ENCODE data around the gene NELFB.

- TF ChIP-seq CTCF (IDR thresholded peaks at IDR 0.05 in 8 of 11, conservative IDR thresholded peaks at IDR 0.05 in 3 of 11): no peak
- TF ChIP-seq POLR2A (IDR thresholded peaks at IDR 0.05): no peak
- TF ChIP-seq POLR2AphosphoS5 (IDR thresholded peaks at IDR 0.05): peak in 1 of 3 donors; percentile 65
Observed at GRCh38 chr9:137243626-137244485, 11.3 kb upstream of the NELFB start.

Measured in spleen (tissue), 7 donors.